IPS DF 6.9 (cell line): ENCODE measurements around the gene MBD1.

Experiments
- DNase-seq: peaks from one replicate; pipeline ENCODE4 v3.0.0-alpha.2; 2013; ENCODE audit warnings: low read depth, low spot score
- H3K27ac ChIP-seq: one replicate; pipeline ENCODE4 v1.5.1; 2013; ENCODE audit warnings: low read length, control low read depth
- H3K27me3 ChIP-seq: 2 replicates; pipeline ENCODE4 v1.6.1; 2013; ENCODE audit warnings: mild to moderate bottlenecking, low read length; ENCODE audit not compliant: control insufficient read depth, insufficient read depth
- H3K36me3 ChIP-seq: 2 replicates; pipeline ENCODE4 v1.6.1; 2013; ENCODE audit warnings: low read length; ENCODE audit not compliant: control insufficient read depth, insufficient read depth
- H3K4me1 ChIP-seq: 2 replicates; pipeline ENCODE4 v1.6.1; 2013; ENCODE audit warnings: low read length; ENCODE audit not compliant: control insufficient read depth, insufficient read depth
- H3K4me3 ChIP-seq: 2 replicates; pipeline ENCODE4 v1.5.1; 2013; ENCODE audit warnings: mild to moderate bottlenecking, low read length
- H3K9me3 ChIP-seq: 2 replicates; pipeline ENCODE4 v1.6.1; 2013; ENCODE audit warnings: low read length, inconsistent platforms; ENCODE audit not compliant: control insufficient read depth, insufficient read depth
- WGBS: extraction: QIAGEN DNeasy Blood & Tissue Kit; methylation state at CpG from one replicate; pipeline ENCODE4 v1.1.7; 2013; ENCODE audit warnings: mixed read lengths, missing lambda C conversion rate; ENCODE audit not compliant: insufficient read length, insufficient coverage; 5-methylcytosine and 5-hydroxymethylcytosine counted together

Gene MBD1

DNA sequence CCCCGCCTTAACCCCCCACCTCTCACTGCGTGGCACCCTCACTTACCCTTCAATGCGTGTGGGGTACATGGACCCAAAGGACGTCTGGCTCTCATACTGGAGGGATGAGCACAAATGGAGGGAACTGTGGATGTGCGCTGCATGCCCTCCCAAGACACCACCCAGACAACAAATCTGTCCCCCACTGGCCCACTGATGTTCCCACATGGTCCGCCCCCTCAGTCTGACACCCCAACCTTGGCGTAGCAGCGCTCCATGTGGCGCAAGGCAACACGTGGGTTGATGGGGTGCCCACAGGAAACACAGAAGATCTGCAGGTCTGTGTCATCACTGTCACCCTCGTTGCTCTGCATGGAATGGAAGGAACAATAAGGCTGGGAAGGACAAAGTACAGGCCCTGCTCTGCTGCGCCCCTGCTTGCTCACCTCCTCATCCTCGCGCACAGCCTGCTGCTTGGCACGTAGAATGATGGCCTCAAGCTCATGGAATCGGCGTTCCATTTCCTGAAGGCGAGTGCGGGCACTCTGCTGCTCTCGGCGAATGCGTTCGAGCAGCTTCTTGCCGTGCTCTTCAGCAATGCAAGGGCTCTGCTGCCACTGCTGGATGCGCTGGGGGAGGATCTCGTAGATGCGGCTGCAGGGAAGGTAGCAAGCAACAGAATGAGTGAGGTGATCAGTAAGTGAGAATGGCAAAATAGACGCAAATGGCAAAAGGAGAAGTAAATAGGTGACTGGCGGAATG is 2.3 kb upstream of the MBD1 start:
- peaks cover 16% of the 10 kb centered on the region for H3K36me3 ChIP-seq
- H3K27ac ChIP-seq, result no peak overlapping the region
- H3K9me3 ChIP-seq, result no peaks in the 10 kb centered on the region
- H3K4me3 ChIP-seq, result no peak overlapping the region
- H3K4me1 ChIP-seq, result no peaks in the 10 kb centered on the region
- no peaks in the 10 kb centered on the region for H3K27me3 ChIP-seq
- no peak for DNase-seq
- WGBS, result no CpG with 5 or more reads among the region's 29 CpGs

DNA sequence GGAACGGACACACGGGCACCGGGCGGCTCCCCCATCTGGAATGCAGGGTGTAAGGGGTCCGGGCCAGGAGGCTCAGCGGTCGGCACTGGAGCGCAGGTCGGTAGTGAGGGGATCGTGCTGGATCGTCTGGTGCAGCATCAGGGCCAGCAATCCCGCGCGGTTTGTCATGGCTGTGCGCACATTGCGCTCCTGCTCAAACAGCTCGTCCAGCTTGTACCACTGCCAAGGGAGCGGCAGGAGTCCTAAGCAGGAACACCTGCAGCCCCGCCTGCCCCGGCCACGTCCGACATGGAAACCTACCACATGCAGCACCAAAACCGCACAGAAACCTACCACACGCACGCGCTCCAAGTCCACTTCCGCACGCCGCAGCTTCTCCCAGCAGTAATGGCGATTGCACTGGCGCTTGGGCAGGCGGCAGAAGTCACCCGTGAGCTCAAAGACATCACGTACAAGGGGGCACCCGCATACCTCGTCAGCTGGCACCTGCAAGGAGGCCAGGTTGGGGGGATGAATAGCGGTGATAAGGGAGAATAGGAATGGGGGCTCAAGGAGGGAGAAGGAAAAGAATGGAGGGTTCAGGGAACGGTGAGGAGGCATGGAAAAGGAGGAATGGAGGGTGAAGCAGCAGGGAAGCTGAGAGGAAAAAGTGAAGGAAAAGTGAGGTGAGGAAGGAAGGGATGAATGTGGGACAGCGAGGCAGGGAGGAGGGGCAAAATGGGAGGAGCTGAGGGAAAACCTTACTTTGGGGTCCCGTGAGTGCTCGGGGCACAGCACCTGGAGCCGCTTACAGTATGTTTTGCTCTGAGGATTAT is 1.4 kb upstream of the MBD1 start:
- Histone ChIP-seq H3K27ac (no peak overlapping the region), H3K9me3 (no peaks in the 10 kb centered on the region), H3K4me3 (no peak overlapping the region), H3K36me3 (peaks cover 16% of the 10 kb centered on the region), H3K4me1 (no peaks in the 10 kb centered on the region), H3K27me3 (no peaks in the 10 kb centered on the region)
- 100% methylated on average over 2 of the region's 42 CpGs for WGBS
- no peak for DNase-seq

DNA sequence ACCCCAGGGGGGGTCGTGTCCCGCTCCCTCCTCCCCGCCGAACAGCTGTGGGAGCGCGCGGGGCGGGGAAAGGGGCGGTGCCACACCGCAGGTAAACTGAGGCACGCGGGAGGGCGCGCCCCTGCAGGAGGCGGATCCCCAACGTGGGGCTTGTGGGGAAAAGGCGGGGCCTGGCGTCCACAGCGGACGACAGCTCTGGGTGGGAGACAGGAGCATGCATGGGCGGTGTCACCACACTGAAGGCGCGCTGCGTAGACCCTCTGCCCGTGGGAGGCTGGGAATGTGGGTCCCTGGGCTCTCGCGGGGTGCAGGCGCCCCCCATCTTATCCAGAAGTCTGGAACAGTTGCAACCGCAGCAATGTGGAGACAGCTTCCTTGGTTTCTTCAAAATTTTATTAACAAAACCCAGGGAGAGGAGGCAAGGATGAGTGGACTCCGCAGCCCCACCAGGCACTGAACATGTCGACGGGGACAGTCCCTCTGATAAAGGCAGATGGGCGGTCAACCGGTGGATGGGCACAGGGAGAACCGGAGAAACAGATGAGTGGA is 723 bp upstream of the MBD1 start:
- no peak for DNase-seq
- no CpG with 5 or more reads among the region's 35 CpGs for WGBS
- Histone ChIP-seq H3K36me3 (peaks cover 16% of the 10 kb centered on the region), H3K4me1 (no peaks in the 10 kb centered on the region), H3K27me3 (no peaks in the 10 kb centered on the region), H3K27ac (no peak overlapping the region), H3K4me3 (peak overlapping the region; percentile 82; the same call in 1 of the 2 replicates), H3K9me3 (no peaks in the 10 kb centered on the region)

DNA sequence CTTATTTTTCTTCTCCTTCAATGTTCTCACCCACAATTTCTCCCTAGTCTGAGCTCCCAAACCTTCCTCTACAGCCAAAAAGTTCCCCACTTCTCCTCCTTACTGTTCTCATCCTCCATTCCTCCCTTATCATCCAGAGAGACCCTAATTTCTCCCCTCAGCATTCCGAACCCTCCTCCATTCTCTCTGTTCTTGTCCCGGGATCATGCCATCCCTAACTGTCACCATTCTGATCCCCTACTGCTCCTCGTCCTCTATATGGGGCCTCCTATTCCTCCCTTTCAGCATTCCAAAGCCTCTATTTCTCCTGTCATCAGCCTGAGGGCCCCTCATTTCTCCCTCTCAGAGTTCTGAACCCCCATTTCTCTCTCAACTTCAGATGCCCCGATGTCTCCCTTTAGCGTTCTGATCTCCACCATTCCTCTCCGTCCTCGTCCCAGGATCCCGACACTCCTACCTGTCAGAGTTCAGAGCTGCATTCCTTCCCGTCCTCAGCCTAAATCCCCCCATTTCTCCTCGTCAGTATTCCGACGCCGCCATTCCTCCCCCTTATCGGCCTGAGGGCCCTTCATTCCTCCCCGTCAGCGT is 522 bp downstream of the MBD1 start:
- Histone ChIP-seq H3K27me3 (no peaks in the 10 kb centered on the region), H3K36me3 (peaks cover 25% of the 10 kb centered on the region), H3K4me1 (no peaks in the 10 kb centered on the region), H3K27ac (no peak overlapping the region), H3K9me3 (no peaks in the 10 kb centered on the region), H3K4me3 (peak overlapping the region; percentile 82)
- DNase-seq, result no peak
- WGBS, result no CpG with 5 or more reads among the region's 16 CpGs

DNA sequence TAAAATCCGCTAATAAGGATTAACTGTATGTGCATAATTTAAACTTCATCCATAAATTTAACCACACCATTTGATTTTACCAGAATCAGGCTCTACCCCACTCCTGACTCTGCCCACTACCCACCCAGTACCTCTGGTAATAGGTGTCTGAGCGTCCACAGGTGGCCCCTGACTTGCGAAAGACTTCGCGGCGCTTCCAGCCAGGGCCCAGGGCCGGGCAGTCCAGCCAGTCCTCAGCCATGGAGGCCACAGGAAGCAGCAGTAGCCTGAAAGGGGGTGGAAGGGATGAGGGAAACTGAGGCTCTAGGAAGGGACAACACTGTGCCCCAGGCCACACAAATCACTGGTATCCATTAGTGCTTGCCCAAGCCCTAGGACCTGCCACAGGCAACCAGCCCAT is 1.6 kb downstream of the MBD1 start:
- Histone ChIP-seq H3K4me1 (no peaks in the 10 kb centered on the region), H3K4me3 (no peak overlapping the region), H3K9me3 (no peaks in the 10 kb centered on the region), H3K27me3 (no peaks in the 10 kb centered on the region), H3K27ac (no peak overlapping the region), H3K36me3 (peaks cover 36% of the 10 kb centered on the region)
- DNase-seq, result no peak
- WGBS, result no CpG with 5 or more reads among the region's 7 CpGs

DNA sequence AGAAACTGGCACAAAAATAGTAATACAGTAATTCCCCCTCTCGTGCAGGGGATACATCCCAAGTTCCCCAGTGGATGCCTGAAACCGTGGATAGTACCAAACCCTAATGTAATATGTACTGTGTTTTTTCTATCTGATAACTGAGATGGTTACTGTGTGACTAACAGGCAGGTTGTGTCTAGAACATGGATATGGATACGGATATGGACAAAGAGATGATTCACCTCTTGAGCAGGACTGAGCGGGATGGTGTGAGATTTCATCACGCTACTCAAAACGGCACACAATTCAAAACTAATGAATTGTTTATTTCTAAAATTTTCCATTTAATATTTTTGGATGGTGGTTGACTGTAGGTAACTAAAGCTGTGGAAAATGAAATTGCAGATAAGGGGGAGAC is 3.4 kb downstream of the MBD1 start:
- peaks cover 39% of the 10 kb centered on the region for H3K36me3 ChIP-seq
- no peaks in the 10 kb centered on the region for H3K9me3 ChIP-seq
- H3K4me1 ChIP-seq, result no peaks in the 10 kb centered on the region
- DNase-seq, result no peak
- H3K4me3 ChIP-seq, result no peak overlapping the region
- H3K27ac ChIP-seq, result no peak overlapping the region
- no peaks in the 10 kb centered on the region for H3K27me3 ChIP-seq
- WGBS, result no CpG with 5 or more reads among the region's 6 CpGs

DNA sequence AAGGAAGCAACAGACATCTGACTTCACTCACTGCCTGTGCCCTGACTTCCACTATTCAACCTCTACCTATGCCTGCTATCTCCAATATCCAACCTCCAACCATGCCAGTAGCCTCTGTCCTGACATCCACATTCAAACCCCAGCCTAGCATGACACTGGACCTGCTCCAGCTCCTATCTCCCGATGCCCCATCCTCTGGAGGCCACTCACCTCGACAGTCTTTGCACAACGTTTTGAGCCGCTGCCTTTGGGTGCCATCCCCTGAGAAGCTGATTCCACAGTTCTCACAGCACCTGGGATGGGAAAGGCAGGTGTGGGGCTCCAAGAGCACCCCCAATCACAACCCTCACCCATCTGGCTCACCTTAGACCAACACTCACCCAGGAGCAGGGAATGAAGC is 4.9 kb downstream of the MBD1 start:
- no peaks in the 10 kb centered on the region for H3K27me3 ChIP-seq
- peaks cover 45% of the 10 kb centered on the region for H3K36me3 ChIP-seq
- no peaks in the 10 kb centered on the region for H3K4me1 ChIP-seq
- H3K9me3 ChIP-seq, result no peaks in the 10 kb centered on the region
- no peak for DNase-seq
- H3K4me3 ChIP-seq, result no peak overlapping the region
- H3K27ac ChIP-seq, result no peak overlapping the region
- WGBS, result no CpG with 5 or more reads among the region's 4 CpGs

DNA sequence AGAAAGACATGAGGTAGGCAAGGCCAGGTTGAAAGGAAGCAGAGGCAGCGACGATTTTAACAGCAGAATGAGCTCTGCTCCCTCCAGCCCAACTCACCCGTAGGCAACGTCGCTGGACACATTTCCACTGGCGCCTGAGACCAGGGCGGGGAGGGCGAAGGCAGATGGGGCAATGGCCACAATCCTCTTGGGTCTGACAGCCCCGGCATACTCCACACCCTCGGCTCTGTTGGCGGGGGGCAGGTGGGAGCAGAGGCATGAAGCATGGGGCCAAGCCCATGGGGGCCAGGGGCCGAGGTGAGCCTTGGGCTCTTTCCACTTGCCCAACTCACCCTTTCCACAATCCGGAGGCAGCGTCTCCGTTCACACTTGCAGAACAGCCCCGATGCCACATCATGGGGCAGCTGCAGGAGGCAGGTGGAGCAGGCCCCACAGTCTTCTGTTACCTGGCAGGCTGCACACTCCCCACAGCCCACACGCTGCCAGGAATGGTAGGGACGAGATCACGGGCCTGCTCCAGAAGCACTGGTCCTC is 5.8 kb downstream of the MBD1 start:
- DNase-seq, result no peak
- Histone ChIP-seq H3K27ac (no peak overlapping the region), H3K27me3 (no peaks in the 10 kb centered on the region), H3K9me3 (no peaks in the 10 kb centered on the region), H3K4me1 (no peaks in the 10 kb centered on the region), H3K4me3 (no peak overlapping the region), H3K36me3 (peaks cover 45% of the 10 kb centered on the region)
- no CpG with 5 or more reads among the region's 19 CpGs for WGBS

DNA sequence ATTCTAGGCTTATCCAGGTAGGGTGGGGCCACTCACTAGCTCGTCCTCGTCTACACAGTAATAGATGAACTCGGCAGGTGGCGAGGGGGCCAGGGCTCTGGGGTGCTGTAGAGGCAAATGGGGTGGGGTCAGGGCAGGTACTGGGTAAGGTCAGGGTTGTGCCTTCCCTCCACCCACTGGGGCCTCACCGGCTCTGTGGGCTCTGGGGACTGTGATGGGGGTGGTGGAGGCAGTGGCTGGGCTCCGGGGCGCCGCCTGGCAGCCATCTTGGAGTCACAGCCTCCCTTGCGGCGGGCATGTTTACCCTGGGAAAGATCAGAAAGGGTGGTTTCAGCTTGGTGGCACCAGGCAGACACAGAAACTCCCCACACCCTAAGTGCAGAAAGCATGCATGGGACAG is 6.4 kb downstream of the MBD1 start:
- Histone ChIP-seq H3K4me3 (no peak overlapping the region), H3K9me3 (no peaks in the 10 kb centered on the region), H3K4me1 (no peaks in the 10 kb centered on the region), H3K36me3 (peaks cover 45% of the 10 kb centered on the region), H3K27me3 (no peaks in the 10 kb centered on the region), H3K27ac (no peak overlapping the region)
- no CpG with 5 or more reads among the region's 10 CpGs for WGBS
- DNase-seq, result no peak

DNA sequence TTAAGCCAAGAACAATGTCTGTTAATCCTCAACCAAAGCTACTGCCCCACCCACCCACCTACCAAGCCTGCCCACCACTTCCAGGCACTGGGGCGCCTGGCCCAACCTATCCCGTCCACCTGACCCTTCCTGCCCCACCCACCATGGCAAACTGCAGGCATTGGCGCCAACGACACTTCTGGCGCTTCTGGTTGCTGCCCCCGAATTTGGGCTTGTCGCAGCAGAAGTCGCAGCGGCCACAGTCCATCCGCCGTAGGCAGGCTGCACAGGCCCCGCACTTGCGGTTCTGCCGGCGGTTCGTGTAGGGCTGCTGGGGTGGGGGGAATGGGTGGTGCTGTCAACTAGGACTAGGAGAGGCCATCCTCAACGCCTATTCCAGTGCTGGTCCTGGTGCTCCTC is 7.3 kb downstream of the MBD1 start:
- Histone ChIP-seq H3K9me3 (no peaks in the 10 kb centered on the region), H3K36me3 (peaks cover 45% of the 10 kb centered on the region), H3K4me3 (no peak overlapping the region), H3K27ac (no peak overlapping the region), H3K4me1 (no peaks in the 10 kb centered on the region), H3K27me3 (no peaks in the 10 kb centered on the region)
- DNase-seq, result no peak
- WGBS, result no CpG with 5 or more reads among the region's 17 CpGs
